GM18519 (cell line): Measurements from ENCODE around the gene POPDC3.

Experiments used
- ATAC-seq: cut with Tn5 transposase; IDR thresholded peaks from one replicate; pipeline ENCODE4 v1.9.1; 2021; ENCODE audit warnings: mild to moderate bottlenecking, moderate library complexity; ENCODE audit not compliant: unreplicated experiment, low FRiP score

POPDC3 gene

DNA sequence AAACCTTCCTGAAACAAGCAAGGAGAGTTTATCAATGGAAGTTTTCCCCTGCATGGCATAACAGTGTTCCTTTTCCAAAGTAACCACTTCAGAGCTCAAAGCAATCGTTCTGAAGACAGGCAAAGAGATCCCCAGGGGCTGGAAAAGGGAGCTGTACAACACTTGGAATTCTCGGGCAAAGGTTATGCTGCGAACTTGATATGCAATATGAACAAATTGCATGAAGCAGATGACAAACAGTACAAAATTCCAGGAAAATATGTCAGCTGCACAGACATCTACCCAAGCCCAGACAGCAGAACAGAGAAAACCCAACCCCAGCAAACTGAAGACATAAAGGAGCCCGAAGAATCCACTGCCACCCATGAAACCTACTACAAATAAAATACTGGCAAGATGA is 18.4 kb downstream of the POPDC3 start:
- no peak for ATAC-seq

DNA sequence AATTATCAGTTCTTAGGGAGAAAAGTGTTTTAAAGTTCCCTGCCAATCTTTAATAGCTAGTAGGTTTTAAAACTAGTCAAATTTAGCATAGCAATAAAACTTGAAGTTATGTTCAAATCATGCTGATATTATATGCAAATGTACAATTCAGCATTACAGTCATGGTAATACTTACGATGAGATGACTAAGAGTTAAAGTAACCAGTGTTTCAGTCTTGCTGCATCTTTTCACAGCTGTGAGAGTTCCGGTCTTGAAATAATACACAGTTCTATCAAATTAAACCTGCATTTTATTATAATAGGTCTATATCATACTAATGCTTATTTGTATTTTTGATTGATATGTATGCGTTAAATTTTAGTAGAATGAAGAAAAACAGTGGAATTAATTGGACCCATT is 26.1 kb downstream of the POPDC3 start:
- no peak for ATAC-seq

DNA sequence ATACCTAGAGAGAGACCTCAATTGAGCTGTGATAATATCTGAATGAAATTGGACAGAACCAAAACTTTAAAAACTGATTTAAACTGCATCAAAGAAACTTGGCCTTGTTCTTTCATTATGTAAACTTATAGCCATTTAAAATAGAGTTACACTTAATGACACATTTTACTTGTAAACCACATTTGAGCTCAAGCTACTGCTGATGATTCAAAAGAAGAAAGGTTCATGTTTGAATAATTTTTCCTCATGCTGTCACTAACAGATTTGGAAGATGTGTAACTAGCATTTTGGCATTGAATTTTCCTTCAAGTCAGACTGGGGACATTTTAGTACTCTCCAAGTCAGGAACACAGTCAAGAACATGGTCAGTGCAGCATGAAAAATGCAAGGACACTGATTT is 26.9 kb downstream of the POPDC3 start:
- ATAC-seq, result no peak

DNA sequence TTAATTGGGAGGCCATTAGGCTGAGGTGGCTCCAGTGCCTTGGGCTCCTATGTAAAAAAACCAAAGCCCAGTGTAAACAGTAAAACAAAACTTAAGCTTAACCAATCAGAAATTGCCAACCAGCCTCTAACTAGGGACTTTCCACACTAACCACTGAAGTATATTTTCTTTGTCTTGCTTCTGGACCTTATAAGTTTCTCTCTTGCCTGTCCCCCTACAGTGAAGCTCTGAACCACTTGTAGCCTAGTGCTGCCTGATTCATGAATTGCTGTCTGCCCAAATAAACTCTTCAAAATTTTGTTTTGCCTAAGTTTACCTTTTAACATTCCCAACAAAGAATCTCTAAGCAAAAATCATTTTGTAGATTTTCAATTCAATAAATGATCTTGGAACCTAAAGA is 28.2 kb downstream of the POPDC3 start:
- ATAC-seq, result no peak

DNA sequence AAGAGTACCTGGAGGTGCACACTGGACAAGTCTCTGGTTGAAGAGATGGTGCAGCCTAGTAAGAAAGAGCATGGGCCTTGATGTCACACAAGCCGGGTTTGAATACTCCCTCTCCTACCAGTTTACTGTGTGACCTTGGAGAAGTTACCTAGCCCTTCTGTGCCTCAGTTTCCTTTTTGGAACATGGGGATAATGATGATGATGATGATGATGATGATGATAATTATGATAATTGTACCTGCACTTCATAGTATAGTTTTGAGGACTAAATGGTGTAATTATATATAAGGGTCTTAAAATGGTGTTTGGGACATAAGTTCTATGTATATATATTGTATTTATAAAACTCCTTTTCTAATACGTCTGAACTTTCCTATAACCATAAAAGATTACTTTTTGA is 41.7 kb downstream of the POPDC3 start:
- no peak for ATAC-seq

DNA sequence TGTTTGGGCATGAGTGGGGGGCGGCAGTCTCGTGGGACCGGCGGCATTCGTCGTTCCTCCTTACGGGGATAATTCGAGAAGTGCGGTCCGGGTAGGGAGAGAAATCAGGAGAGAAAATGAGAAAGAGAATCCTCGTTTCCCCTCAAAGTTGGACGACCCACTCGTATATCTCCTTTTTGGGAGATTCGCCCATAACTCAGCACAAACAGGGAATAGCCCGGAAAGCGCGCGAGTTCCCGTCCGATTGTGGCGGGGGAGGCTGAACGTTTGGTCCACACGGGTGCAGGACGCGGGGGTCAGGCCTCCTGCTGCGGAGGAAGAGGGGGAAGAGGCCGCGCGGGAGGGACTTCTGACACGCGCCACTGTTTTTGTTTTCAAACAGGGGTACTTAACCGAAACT is 42.4 kb downstream of the POPDC3 start:
- ATAC-seq, result no peak

DNA sequence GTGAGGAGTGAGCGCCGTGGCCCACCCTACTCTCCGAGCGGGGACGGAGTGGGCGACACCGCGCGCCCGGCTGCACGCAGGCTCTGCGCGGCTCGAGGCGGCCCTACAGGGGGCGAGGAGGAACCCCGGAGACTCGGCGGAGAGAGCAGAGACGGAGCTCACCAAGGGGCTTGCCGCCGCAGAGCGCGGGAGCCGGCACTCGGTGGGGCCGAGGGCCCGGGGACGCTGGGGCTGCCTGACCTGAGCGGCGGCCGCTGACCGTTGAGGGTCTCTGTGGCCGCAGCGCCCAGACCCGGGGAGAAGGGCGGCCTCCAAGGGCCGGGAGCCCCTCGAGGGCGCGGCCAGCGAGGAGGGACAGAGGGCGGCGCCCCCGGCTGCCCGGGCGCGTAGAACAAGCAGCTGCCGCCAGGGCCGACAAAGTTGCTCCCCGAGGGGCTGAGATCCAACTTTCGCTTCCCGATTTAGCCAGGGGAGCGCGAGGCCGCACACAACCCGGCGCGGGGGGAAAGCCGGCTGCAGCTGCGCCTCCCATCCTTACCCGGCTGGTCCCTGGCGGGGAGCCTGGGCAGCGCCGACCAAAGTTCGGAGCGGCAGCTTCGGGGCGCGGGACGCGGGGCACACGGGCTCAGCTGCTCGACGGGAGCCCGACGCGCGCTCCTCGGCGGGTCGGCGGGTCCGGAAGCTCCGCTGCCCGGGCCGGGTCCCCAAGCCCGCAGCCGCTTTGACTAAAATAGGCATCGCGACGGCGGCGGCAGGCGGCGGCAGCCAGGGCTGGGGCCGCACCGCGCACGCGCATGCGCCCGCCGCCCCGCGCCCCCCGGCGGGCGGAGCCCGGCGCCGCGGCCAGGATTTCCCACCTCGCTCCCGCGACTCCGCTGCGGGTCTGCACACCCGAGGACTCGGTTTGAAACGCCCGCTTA is 43.1 kb downstream of the POPDC3 start:
- ATAC-seq, result peak; percentile 39

DNA sequence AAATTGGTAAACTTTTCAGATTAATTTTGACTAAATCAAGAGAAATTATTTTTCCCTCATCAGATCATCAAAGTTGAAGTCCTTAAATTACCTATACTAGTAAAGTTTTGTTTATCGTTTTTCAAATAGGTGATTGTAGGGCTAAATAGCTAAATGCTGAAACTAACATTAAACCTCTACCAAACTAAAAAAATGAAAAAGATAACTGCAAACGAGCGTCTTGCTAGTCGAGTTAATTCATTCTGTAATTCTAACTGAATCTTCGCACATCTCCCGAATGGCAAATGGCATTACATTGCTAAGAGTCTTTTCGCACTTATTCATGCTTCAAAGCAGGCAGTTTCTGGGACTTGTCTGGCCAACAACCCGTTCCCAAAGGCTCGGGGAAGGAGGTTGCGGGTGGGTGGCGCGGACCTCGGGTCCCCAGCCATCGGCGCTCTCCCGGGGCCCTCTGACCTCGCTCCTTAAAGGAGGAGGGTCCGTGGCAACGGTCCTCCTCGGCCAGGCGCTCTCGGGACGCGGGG is 43.8 kb downstream of the POPDC3 start:
- no peak for ATAC-seq

DNA sequence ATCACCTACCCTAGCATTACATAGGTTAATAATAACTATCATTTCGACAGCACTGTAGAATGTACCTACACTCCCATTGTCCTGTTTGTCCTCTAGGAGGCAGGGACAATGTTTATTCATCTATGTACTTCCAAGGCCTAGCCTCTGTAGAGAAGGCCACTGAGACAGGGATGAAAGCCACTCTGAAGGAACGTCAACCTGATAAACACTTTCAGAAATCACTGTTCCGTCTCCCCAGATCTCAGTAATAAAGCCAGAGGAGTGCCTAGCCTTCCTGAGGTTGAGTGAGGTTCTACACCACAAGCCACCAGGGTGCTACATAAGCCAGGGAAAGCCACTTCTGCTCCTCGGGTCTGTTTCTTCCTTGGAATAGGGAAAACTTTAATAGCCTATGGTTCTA is 44.8 kb downstream of the POPDC3 start:
- ATAC-seq, result no peak

DNA sequence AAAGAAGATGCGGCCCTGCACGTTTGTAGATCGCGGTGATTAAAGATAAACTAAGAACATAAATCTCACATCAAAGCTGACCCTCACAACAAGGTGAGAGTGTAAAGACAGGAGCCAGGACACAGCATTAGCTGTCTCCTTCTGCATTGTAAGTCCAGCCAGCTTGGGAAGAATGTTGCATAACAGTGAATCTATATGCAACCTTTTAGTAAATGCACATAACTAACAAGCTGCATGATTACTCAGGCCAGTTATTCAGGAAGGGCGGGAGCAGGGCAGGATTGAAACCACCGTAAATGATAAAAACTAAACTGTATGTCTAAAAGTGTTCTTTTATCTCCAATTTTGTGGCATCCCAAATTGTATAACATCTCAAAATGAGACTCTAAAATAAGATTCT is 57.1 kb downstream of the POPDC3 start:
- no peak for ATAC-seq

DNA sequence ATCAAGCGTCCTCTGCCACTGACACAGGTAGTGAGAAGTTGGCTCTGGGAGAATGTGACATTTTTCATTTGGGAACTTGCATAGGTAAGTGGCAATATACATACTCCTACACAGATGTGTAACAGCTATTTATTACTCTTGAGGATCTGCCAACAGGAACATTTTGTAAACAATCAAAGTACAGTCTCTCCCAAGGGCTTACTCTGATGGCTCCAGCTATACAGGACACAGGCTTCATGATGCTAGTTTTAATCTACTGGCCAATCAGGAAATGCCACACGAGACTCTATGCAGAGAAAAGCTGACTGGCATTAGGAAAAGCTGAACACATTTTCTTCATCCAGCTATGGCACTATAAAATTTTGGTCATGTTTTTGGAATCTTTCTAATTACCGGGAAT is 57.8 kb downstream of the POPDC3 start:
- no peak for ATAC-seq

DNA sequence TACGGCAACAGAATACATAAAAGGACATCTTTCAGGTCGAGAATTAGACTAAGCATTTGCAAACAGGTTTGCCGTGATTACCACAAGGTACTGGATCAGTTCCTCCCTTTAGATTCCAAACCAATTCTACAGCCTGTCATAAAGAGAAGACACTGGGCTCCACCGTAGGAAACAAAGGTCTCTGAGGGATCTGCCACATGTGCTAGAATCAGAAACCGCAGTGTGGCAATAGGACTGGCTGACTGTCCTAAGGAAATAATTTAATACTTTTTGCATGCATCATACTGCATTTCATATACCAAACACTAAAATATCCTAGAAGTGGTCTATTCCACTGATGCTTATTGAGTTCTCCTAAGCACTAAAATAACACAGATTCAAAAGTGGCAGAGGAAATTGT is 59.2 kb downstream of the POPDC3 start:
- ATAC-seq, result no peak

DNA sequence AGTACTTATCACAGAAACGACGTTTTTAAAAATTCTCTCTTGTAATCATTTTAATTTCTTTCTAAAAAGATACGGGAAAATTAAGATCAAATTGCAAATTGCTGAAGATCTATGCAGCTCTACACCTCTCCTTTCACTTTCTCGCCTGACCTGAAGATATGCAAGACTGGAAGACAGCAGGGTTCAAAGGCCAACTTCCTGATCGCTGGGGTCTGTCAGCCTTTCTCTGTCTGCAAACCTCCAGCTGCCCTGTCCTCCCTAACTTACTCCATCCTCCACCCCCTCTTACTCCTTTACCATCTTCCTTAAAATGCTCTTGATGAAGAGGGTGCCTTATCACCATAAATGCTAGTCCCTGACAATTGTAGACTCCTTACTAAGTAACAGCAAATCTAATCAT is 63.7 kb downstream of the POPDC3 start:
- ATAC-seq, result no peak

DNA sequence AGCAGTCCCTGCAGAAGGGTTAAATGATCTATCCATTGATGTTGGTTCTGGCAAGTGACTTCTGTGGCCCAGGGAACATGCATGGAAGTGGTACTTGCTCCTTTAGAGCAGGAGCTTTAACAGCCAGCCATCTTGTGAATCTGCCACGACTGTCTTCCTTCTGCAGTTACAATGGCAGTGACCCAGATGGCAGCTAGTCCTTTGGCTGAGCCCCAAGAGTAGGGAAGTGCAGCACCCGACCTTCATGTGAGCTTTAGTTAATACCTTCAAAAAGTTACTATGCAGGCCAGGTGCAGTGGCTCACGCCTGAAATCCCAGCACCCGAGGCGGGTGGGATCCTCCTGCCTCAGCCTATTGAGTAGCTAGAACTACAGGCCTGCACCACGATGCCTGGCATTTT is 66.4 kb downstream of the POPDC3 start:
- no peak for ATAC-seq

DNA sequence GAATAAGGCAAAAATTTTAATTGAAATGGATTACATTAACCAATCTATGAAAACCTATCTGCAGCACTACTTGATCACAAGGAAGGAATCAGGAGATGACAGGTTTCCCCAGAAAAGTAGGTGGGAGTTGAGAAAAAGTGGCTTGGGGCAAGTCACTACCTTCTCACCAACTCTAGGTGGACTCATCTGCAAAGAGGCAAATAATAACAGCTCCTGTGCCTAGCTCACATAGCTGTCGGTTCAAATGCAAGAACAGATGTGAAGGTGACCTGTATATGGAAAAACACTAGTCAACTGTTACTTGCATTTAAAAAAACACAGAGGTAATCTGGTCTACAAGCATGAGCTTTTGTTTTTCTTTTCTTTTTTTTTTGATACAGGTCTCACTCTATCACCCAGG is 67.2 kb downstream of the POPDC3 start:
- no peak for ATAC-seq

DNA sequence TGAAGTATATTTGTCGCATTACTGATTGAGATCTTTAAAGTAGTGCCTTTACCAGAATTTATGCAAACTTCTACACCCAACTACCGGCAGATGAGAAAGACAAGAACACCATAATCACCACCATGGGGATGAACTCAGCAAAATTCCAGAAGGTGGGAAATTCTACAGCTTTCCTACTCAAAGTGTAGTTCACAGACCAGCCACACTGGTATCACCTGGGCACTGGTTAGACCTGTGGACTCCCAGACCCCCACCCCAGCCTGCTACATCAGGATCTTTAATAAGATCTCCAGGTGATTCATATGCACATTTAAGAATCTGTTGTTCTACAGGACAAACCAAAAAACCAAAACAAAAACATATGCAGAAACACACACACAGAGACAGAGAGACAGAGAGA is 67.9 kb downstream of the POPDC3 start:
- no peak for ATAC-seq

DNA sequence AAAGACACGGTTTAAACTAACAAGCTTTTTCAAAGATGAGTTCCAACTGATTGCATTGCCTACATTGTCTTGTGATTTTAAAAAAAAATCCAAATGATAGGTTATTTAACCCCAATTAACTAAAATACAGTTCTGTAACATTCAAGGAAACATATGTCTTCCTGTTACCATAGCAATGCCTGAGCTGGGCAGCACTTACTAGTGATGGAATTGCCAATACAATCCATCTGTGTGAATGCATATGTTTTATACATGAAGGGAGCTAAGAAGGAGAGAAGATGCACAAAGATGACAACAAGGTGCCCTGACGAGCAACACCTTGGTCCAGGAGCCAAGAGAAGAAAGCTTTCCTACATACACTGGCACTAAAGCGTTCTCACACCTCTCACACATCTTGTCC is 68.7 kb downstream of the POPDC3 start:
- ATAC-seq, result no peak

DNA sequence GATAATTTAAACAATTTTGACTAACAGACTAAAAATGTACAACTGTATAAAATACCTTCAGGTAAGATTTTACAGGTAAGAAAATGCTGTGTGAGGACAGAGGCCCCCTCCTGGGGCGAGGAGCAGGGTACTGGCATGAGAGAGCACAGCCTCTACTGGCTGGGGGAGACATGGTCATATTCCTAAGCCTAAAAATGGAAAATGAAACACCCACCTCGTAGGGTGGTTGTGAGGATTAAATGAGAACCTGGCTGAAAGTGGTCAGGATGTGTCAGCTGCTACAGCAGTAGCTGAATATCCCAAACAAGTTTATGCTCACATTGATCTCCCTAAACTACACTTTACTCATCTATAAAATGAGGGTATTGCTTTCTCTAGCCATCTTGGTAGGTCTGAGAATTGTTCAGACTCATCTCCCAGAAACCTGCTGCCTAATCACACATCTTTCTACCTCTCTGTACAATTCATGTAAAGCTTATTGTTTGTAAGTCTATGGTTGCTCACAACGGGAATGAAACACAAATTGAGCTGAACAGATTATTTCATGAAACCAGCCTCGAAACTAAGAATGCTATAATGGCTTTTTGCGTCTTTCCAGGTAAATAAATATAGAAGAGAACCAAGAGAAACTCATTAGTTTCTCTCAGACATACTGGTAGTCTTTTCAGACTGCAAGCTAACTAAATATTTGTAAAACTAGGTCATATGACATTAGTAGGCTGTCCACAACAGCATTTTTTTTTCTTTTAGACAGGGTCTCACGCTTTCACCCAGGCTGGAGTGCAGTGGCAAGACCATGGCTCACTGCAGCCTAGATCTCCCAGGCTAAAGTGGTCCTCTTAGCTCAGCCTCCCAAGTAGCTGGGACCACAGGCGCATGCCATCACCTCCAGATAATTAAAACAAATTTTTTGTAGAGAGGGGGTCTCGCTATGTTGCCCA is 69.6 kb downstream of the POPDC3 start:
- peak; percentile 55 for ATAC-seq

DNA sequence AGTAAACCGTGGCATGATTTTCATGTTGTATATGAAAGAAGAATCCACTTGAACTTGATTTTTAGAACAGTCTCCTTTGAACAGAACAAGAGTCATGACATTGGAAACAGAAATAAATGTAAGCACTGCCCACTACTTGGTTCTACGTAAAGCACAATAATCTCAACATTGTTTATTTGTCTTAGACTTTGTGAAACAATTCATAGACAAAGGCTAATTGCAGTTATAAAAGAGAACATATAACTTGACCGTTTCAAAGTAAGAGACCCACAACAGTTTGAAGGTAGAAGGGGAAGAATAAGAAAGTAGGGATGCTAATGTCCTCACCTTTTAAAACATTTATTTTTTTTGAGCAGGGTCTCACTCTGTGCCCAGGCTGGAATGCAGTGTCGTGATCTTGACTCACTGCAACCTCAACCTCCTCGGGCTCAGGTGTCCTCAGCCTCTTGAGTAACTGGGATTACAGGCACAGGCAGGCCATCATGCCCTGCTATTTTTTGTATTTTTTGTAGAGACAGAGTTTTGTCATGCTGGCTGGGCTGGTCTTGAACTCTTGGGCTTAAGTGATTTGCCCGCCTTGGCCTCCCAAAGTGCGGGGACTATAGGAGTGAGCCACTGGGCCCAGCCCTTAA is 71.1 kb downstream of the POPDC3 start:
- no peak for ATAC-seq
